Activated CD8-positive, alpha-beta T cell treated with anti-CD3 and anti-CD28 coated beads, Interleukin-2, amount 10 ng/mL, durations not matched to agents 7 days and 5 days (primary cell): ENCODE data around the gene CORT. TPM values are rescaled to one million over a fixed set of nuclear protein-coding genes. Genes with fewer than 3 reads are reported as not detected.
A peak's percentile ranks its signal among the peaks of the same experiment; 100 is the strongest.

Experiments
- ATAC-seq: fragments of 150-1000 bp; cut with Tn5 transposase; one replicate; pipeline ENCODE4 v1.10.0; 2021; ENCODE audit warnings: moderate library complexity
- CTCF ChIA-PET: fragments of 350-600 bp; sonication (Branson Sonifier 250); formaldehyde crosslinking; loops from one replicate; lab custom pipeline; 2021; ENCODE audit warnings: antibody characterized with exemption; lab: Charles Lee
- POLR2A ChIA-PET: fragments of 350-600 bp; sonication (Branson Sonifier 250); formaldehyde crosslinking; loops from one replicate; lab custom pipeline; 2021; ENCODE audit warnings: antibody characterized with exemption; lab: Charles Lee
- DNase-seq: peaks from one replicate; pipeline ENCODE4 v3.0.0-alpha.2; 2020
- H3K27ac Mint-ChIP-seq: one replicate; pipeline ENCODE4 v1.8.0; 2021; ENCODE audit warnings: mild to moderate bottlenecking, mixed read lengths
- H3K27me3 Mint-ChIP-seq: one replicate; pipeline ENCODE4 v1.8.0; 2021; ENCODE audit warnings: low read depth, mixed read lengths
- H3K36me3 Mint-ChIP-seq: one replicate; pipeline ENCODE4 v1.8.0; 2021; ENCODE audit warnings: low read depth, mixed read lengths
- H3K4me1 Mint-ChIP-seq: one replicate; pipeline ENCODE4 v1.8.0; 2021; ENCODE audit warnings: low read depth, mixed read lengths
- H3K4me3 Mint-ChIP-seq: one replicate; pipeline ENCODE4 v1.8.0; 2021; ENCODE audit warnings: mild to moderate bottlenecking, mixed read lengths
- H3K9me3 Mint-ChIP-seq: one replicate; pipeline ENCODE4 v1.8.0; 2022; ENCODE audit warnings: mixed read lengths; ENCODE audit not compliant: insufficient read depth
- total RNA-seq, 2 experiments: library from RNA; stranded (reverse); gene quantifications; one replicate each; pipeline ENCODE4 v1.2.3, GENCODE V29; 2021

CORT gene
- total RNA-seq, 2 experiments from 2014 or later, result 0.95 TPM; not detected in 1

DNA sequence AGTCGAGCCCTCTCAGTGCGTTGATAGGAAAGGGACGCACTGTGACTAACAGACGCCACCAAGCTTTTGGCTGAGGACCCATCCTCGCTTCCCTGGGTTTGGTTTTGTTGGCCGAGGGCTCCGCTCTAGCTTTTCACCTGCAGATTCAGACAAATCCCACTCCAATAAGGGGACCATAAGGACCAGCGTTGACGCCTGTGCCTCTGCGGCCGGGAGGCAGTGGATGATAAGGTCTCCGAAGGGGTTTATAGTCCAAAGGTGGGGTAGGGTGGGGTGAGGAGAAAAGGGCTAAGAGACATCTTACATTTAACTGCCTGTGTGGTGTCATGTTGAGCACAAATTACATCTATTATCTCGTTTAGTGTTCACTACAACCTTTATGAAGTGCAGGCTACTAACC is 25.7 kb downstream of the CORT start:
- peak overlapping the region; percentile 92 for H3K27ac Mint-ChIP-seq
- no peaks in the 10 kb centered on the region for H3K27me3 Mint-ChIP-seq
- peak overlapping the region; percentile 94 for H3K4me3 Mint-ChIP-seq
- H3K36me3 Mint-ChIP-seq, result peaks cover 3% of the 10 kb centered on the region
- peaks cover 52% of the 10 kb centered on the region for H3K4me1 Mint-ChIP-seq
- POLR2A ChIA-PET, result interaction anchor here (0.8 to 1.5 kb wide), 4 partner anchors 10 to 45 kb away, joined by 3 to 6 read pairs (median 5); partner anchors contain the start of gene CENPS
- no peaks in the 10 kb centered on the region for H3K9me3 Mint-ChIP-seq
- DNase-seq (no peak), ATAC-seq (no peak)
- CTCF ChIA-PET, result interaction anchor here (0.7 to 1.3 kb wide), 6 partner anchors 10 to 46 kb away, joined by 3 to 5 read pairs (median 4); partner anchors contain the start of gene CENPS

DNA sequence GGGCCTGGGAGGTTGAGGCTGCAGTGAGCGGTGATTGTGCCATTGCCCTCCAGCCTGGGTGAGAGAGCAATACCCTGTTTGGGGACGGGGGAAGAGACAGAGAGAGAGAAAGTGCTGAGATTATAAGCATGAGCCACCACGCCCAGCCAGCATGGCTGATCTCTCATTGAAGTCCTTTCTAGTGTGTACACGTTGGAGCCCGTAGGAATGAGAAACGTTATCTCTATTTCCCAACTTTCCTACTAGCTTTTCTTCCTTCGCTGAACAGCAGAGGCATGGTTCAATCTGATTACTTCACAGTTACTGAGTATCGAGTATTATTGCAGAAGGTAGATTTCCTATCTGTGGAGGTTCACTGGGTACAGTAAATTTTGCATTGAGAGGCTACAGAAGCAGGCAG is 29.5 kb downstream of the CORT start:
- POLR2A ChIA-PET, result no interaction called here
- H3K36me3 Mint-ChIP-seq, result peaks cover 3% of the 10 kb centered on the region
- peaks cover 25% of the 10 kb centered on the region for H3K4me1 Mint-ChIP-seq

GRCh38 chr1:10480614-10481013 is 30.8 kb downstream of the CORT start:
- peaks cover 18% of the 10 kb centered on the region for H3K4me1 Mint-ChIP-seq
- no peak for DNase-seq
- H3K4me3 Mint-ChIP-seq, result no peak overlapping the region
- no peak for ATAC-seq
- ChIA-PET CTCF (no interaction called here), POLR2A (no interaction called here)
- H3K27me3 Mint-ChIP-seq, result no peaks in the 10 kb centered on the region
- no peaks in the 10 kb centered on the region for H3K36me3 Mint-ChIP-seq
- no peaks in the 10 kb centered on the region for H3K9me3 Mint-ChIP-seq
- no peak overlapping the region for H3K27ac Mint-ChIP-seq

More for the DNA sequence above, 29.5 kb downstream of the CORT start:
- Mint-ChIP-seq H3K27ac (no peak overlapping the region), H3K9me3 (no peaks in the 10 kb centered on the region), H3K27me3 (no peaks in the 10 kb centered on the region), H3K4me3 (no peak overlapping the region)
- CTCF ChIA-PET, result interaction anchor here (0.9 to 1.1 kb wide), 2 partner anchors 15 to 28 kb away, joined by 3 to 5 read pairs; no protein-coding TSS in a partner anchor
- ATAC-seq, result no peak
- DNase-seq, result no peak

DNA sequence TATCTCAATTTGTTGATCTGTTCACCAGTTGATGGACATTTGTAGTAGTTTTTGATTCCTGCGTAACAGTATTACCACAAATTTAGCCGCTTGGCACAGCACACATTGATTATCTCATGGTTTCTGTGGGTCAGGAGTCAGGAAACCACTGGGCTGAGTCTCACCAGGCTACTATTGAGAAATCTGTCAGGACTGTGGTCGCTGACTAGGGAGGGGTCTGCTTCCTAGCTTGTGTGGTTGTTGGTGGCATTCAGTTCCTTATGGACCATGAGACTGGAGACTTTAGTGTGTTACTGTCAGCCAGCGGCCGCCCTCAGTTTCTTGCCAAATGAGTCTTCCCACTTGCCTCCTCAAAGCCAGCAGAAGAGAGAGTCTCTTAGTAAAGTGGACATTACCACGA is 34.7 kb downstream of the CORT start:
- no peak for ATAC-seq
- no peak for DNase-seq
- Mint-ChIP-seq H3K4me1 (peaks cover 6% of the 10 kb centered on the region), H3K36me3 (peaks cover 7% of the 10 kb centered on the region), H3K27ac (no peak overlapping the region), H3K9me3 (no peaks in the 10 kb centered on the region), H3K4me3 (no peak overlapping the region), H3K27me3 (no peaks in the 10 kb centered on the region)
- ChIA-PET POLR2A (no interaction called here), CTCF (interaction anchor here (3.6 kb wide), 1 partner anchor 10 kb away, joined by 37 read pairs; no protein-coding TSS in a partner anchor)

DNA sequence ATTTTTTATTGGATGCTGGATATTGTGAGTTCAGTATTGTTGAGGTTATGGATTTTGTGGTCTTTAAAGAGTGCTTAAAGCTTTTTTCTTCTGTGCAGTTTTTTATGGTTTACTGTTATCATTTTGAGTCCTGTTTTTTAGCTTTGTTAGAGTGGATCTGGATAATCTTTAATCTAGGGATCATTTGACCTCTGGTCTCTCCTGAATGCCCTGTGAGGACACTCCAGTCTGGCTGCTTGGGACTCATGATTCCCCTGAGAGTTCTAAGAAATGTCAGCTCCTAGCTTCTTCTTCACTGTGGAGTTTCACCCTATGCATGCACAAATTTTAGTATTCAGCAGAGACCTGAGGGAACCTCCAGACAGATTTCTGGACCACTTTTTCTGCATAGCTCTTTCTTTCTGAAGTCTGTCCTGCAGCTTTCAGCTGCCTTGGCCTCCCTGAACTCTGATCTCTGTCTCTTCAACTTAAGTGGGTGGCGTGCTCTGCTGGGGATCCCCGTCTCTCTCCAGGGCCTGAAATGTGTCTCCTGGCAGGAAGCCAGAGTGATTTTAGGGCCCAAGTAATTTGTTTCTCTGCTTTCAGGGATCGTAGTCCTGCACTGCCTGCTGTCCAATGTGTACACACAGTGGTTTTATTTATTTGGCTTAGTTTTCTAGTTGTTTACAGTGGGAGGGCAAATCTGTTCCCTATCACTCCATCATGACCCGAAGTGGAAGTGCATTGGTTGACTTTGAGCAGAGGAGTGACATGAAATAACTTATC is 39.6 kb downstream of the CORT start:
- Mint-ChIP-seq H3K36me3 (peaks cover 7% of the 10 kb centered on the region), H3K27ac (no peak overlapping the region)

GRCh38 chr1:10490286-10490970 is 40.6 kb downstream of the CORT start:
- H3K9me3 Mint-ChIP-seq, result no peaks in the 10 kb centered on the region
- H3K4me3 Mint-ChIP-seq, result no peak overlapping the region
- peaks cover 28% of the 10 kb centered on the region for H3K4me1 Mint-ChIP-seq
- POLR2A ChIA-PET, result no interaction called here
- CTCF ChIA-PET, result interaction anchor here (2.1 to 8.7 kb wide), 3 partner anchors 13 to 281 kb away, joined by 7 to 127 read pairs (median 9); partner anchors contain the start of genes CENPS and KIF1B
- no peak for ATAC-seq
- no peak for DNase-seq
- no peak overlapping the region for H3K27ac Mint-ChIP-seq
- peaks cover 10% of the 10 kb centered on the region for H3K36me3 Mint-ChIP-seq
- H3K27me3 Mint-ChIP-seq, result no peaks in the 10 kb centered on the region

More for the DNA sequence above, 39.6 kb downstream of the CORT start:
- Mint-ChIP-seq H3K9me3 (no peaks in the 10 kb centered on the region), H3K27me3 (no peaks in the 10 kb centered on the region), H3K4me3 (no peak overlapping the region), H3K4me1 (peaks cover 18% of the 10 kb centered on the region)
- DNase-seq, result no peak
- ChIA-PET CTCF (interaction anchor here (1.4 to 8.7 kb wide), 2 partner anchors 60 to 112 kb away, joined by 3 to 127 read pairs; partner anchors contain the start of gene CENPS), POLR2A (no interaction called here)
- ATAC-seq, result no peak

DNA sequence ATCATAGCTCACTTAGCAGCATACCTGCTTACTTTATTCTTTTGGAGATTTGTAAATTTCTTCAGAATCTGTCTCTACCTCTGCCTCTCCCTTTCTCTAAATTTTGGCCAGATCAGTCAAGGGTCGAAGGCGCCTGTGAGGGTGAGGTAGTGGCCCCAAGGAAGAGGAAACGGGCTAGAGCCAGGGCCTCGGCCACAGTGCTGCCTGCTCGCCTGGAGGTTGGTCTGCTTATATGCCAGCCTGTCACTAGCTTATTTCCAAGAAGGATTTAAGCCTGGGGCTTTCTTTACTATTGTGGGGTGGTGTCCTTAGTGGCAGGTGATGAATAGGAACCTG is 44.6 kb downstream of the CORT start:
- POLR2A ChIA-PET, result interaction anchor here (1.0 to 2.7 kb wide), 6 partner anchors 9 to 66 kb away, joined by 3 to 14 read pairs (median 6); partner anchors contain the start of genes CENPS and DFFA
- Mint-ChIP-seq H3K9me3 (no peaks in the 10 kb centered on the region), H3K27ac (peak overlapping the region; percentile 88)

DNA sequence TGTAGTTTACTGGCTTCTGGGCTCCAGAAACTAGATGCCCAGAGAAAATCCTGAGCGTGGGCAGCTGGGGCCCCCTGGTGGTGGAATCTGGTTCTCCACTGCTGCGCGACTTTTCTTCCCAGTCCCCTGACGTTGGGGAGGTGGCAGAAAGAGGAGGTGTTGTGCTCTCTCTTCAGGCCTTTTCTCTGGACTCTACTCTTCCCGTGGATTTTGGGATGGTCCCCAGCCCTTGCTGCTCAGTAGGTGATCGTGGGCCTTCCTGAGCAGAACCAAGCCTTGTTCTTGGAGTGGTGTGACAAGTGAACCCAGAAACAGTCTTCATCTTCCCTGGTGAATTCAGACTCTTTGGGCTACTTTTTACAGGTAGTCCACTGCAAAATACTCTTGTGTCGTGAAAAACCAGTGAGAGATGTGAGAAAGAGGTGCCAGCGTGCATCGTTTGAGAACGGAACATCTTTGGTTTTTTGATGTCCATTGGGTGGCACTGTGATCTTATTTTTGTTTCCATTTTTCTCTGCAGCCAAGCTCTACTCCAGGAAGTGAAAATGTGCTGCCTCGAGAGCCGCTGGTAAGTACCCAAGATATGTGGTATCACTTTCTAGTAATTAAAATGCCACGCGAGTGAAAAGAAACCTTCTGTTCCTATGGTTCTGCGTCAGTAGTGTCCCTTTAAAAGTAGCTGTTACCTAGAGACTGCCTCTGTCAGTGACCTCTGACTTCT is 45.1 kb downstream of the CORT start:
- POLR2A ChIA-PET, result interaction anchor here (1.0 to 2.7 kb wide), 7 partner anchors 9 to 66 kb away, joined by 3 to 14 read pairs (median 5); partner anchors contain the start of genes CENPS and DFFA
- peaks cover 17% of the 10 kb centered on the region for H3K36me3 Mint-ChIP-seq
- no peaks in the 10 kb centered on the region for H3K27me3 Mint-ChIP-seq
- H3K27ac Mint-ChIP-seq, result peak overlapping the region; percentile 88
- DNase-seq, result peak; percentile 89
- peaks cover 55% of the 10 kb centered on the region for H3K4me1 Mint-ChIP-seq
- H3K9me3 Mint-ChIP-seq, result no peaks in the 10 kb centered on the region
- H3K4me3 Mint-ChIP-seq, result peak overlapping the region; percentile 73
- CTCF ChIA-PET, result interaction anchor here (0.6 to 9.2 kb wide), 58 partner anchors 9 to 1155 kb away, joined by 3 to 228 read pairs (median 5); partner anchors contain the start of genes CASZ1, CENPS, DFFA and KIF1B
- peak; percentile 82 for ATAC-seq

More for the DNA sequence above, 44.6 kb downstream of the CORT start:
- H3K4me3 Mint-ChIP-seq, result no peak overlapping the region
- peaks cover 57% of the 10 kb centered on the region for H3K4me1 Mint-ChIP-seq
- H3K36me3 Mint-ChIP-seq, result peaks cover 17% of the 10 kb centered on the region
- CTCF ChIA-PET, result interaction anchor here (0.7 to 9.2 kb wide), 39 partner anchors 9 to 543 kb away, joined by 3 to 228 read pairs (median 6); partner anchors contain the start of genes CASZ1, CENPS, DFFA and KIF1B
- ATAC-seq (no peak), DNase-seq (no peak)
- no peaks in the 10 kb centered on the region for H3K27me3 Mint-ChIP-seq

GRCh38 chr1:10495475-10495817 is 45.6 kb downstream of the CORT start:
- DNase-seq, result no peak
- Mint-ChIP-seq H3K27me3 (no peaks in the 10 kb centered on the region), H3K4me3 (peak overlapping the region; percentile 73), H3K9me3 (no peaks in the 10 kb centered on the region), H3K36me3 (peaks cover 17% of the 10 kb centered on the region), H3K27ac (peak overlapping the region; percentile 88), H3K4me1 (peaks cover 54% of the 10 kb centered on the region)
- ChIA-PET POLR2A (interaction anchor here (0.6 to 2.7 kb wide), 6 partner anchors 8 to 297 kb away, joined by 3 to 14 read pairs (median 6); partner anchors contain the start of gene CENPS), CTCF (interaction anchor here (0.6 to 9.2 kb wide), 48 partner anchors 8 to 1155 kb away, joined by 3 to 228 read pairs (median 5); partner anchors contain the start of genes CENPS, DFFA, KIF1B and PEX14)
- ATAC-seq, result no peak

- CTCF ChIA-PET, result interaction anchor here (1.0 to 9.2 kb wide), 10 partner anchors 8 to 1154 kb away, joined by 3 to 228 read pairs (median 8); partner anchors contain the start of genes CENPS and PGD
- Mint-ChIP-seq H3K4me1 (peaks cover 54% of the 10 kb centered on the region), H3K4me3 (peak overlapping the region; percentile 73), H3K36me3 (peaks cover 17% of the 10 kb centered on the region), H3K27ac (peak overlapping the region; percentile 88), H3K27me3 (no peaks in the 10 kb centered on the region), H3K9me3 (no peaks in the 10 kb centered on the region)
- POLR2A ChIA-PET, result interaction anchor here (0.6 to 1.4 kb wide), 2 partner anchors 11 to 297 kb away, joined by 3 to 5 read pairs; no protein-coding TSS in a partner anchor
- DNase-seq (peak; percentile 47), ATAC-seq (peak; percentile 30)
Observed at GRCh38 chr1:10495952-10496351, 46.1 kb downstream of the CORT start.
